ENCODE data around the gene RRAD.
A peak's percentile ranks its signal among the peaks of the same experiment; 100 is the strongest.
"Not testable (repeated sequence)": the region's sequence is repeated elsewhere in the genome, so short reads cannot be mapped to it uniquely, and the experiment has no call there.

Gene RRAD

GRCh38 chr16:66944054-66944441 is 18.7 kb upstream of the RRAD start:
- H3K27me3 Mint-ChIP-seq, result no peaks in the 10 kb centered on the region
- no peaks in the 10 kb centered on the region for H3K9me3 Mint-ChIP-seq (ENCODE audit: low read depth)
- peaks cover 17% of the 10 kb centered on the region for H3K4me1 Mint-ChIP-seq (ENCODE audit: low read depth)
- H3K27ac Mint-ChIP-seq, result no peak overlapping the region
- H3K4me3 Mint-ChIP-seq, result no peak overlapping the region
- H3K36me3 Mint-ChIP-seq, result no peaks in the 10 kb centered on the region

DNA sequence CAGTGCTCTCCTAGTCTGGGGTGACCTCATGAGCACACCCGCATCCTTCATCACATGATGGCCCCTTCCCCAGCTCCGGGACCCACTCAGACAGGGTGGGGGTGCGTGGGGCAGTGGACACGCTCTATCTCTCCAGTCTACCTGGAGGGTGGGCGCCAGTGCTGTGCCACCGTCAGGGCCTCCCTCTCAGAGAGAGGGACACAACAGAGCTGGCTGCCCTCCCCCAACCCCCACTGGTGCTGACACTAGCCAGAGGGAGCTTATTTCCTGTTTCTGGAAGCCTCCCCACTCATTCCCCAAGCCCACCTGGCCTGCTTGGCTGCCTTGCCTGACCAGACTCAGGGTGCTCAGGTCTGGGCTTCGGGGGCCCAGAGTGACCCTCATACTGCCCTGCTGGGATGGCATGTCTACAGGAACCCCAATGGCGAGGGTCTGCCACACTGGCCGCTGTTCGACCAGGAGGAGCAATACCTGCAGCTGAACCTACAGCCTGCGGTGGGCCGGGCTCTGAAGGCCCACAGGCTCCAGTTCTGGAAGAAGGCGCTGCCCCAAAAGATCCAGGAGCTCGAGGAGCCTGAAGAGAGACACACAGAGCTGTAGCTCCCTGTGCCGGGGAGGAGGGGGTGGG is 18.2 kb upstream of the RRAD start:
- Mint-ChIP-seq H3K27me3 (no peaks in the 10 kb centered on the region), H3K4me3 (no peak overlapping the region), H3K4me1 (ENCODE audit: low read depth) (peaks cover 16% of the 10 kb centered on the region), H3K27ac (no peak overlapping the region), H3K9me3 (ENCODE audit: low read depth) (no peaks in the 10 kb centered on the region), H3K36me3 (no peaks in the 10 kb centered on the region)

GRCh38 chr16:66942981-66943380 is 17.6 kb upstream of the RRAD start:
- Mint-ChIP-seq H3K27ac (no peak overlapping the region), H3K27me3 (no peaks in the 10 kb centered on the region), H3K36me3 (no peaks in the 10 kb centered on the region), H3K4me3 (no peak overlapping the region), H3K9me3 (ENCODE audit: low read depth) (no peaks in the 10 kb centered on the region), H3K4me1 (ENCODE audit: low read depth) (peaks cover 12% of the 10 kb centered on the region)

- no peaks in the 10 kb centered on the region for H3K36me3 Mint-ChIP-seq
- H3K27me3 Mint-ChIP-seq, result no peaks in the 10 kb centered on the region
- no peak overlapping the region for H3K4me3 Mint-ChIP-seq
- H3K9me3 Mint-ChIP-seq (ENCODE audit: low read depth), result no peaks in the 10 kb centered on the region
- H3K27ac Mint-ChIP-seq, result no peak overlapping the region
- peaks cover 22% of the 10 kb centered on the region for H3K4me1 Mint-ChIP-seq (ENCODE audit: low read depth)
Observed at GRCh38 chr16:66940236-66940635, 14.9 kb upstream of the RRAD start.

- Mint-ChIP-seq H3K9me3 (ENCODE audit: low read depth) (no peaks in the 10 kb centered on the region), H3K4me3 (no peak overlapping the region), H3K36me3 (no peaks in the 10 kb centered on the region), H3K27me3 (no peaks in the 10 kb centered on the region), H3K27ac (no peak overlapping the region), H3K4me1 (ENCODE audit: low read depth) (peaks cover 22% of the 10 kb centered on the region)
Observed at GRCh38 chr16:66939366-66939765, 14.0 kb upstream of the RRAD start.

GRCh38 chr16:66937725-66938337 is 12.5 kb upstream of the RRAD start:
- H3K4me1 Mint-ChIP-seq (ENCODE audit: low read depth), result peaks cover 33% of the 10 kb centered on the region
- H3K27me3 Mint-ChIP-seq, result no peaks in the 10 kb centered on the region
- peak overlapping the region; percentile 98 for H3K4me3 Mint-ChIP-seq
- peaks cover 3% of the 10 kb centered on the region for H3K36me3 Mint-ChIP-seq
- no peaks in the 10 kb centered on the region for H3K9me3 Mint-ChIP-seq (ENCODE audit: low read depth)
- H3K27ac Mint-ChIP-seq, result peak overlapping the region; percentile 54

GRCh38 chr16:66936889-66937554 is 11.7 kb upstream of the RRAD start:
- peak overlapping the region; percentile 64 for H3K27ac Mint-ChIP-seq
- peak overlapping the region; percentile 98 for H3K4me3 Mint-ChIP-seq
- no peaks in the 10 kb centered on the region for H3K9me3 Mint-ChIP-seq (ENCODE audit: low read depth)
- no peaks in the 10 kb centered on the region for H3K27me3 Mint-ChIP-seq
- peaks cover 3% of the 10 kb centered on the region for H3K36me3 Mint-ChIP-seq
- peaks cover 41% of the 10 kb centered on the region for H3K4me1 Mint-ChIP-seq (ENCODE audit: low read depth)

DNA sequence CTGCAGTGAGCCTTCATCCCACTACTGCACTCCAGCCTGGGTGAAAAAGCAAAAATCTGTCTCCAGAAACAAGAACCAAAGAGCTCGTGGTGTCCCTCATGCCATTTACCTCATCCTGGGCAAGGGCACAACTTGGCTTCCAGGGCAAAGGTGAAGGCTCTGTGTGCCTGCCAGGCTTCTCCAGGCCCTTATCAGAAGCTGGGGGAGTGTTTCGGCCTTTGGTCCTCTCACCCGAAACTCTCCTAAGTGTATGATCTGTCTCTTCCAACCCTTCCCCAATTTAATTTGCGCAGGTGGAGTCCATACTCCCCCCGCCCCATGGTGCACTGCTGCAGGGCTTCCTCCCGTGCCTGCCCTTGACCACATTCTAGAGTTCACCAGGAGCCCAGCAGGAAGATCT is 11.1 kb upstream of the RRAD start:
- Mint-ChIP-seq H3K9me3 (ENCODE audit: low read depth) (no peaks in the 10 kb centered on the region), H3K4me3 (peak overlapping the region; percentile 98), H3K27ac (peak overlapping the region; percentile 64), H3K4me1 (ENCODE audit: low read depth) (peaks cover 45% of the 10 kb centered on the region), H3K27me3 (no peaks in the 10 kb centered on the region), H3K36me3 (peaks cover 3% of the 10 kb centered on the region)

DNA sequence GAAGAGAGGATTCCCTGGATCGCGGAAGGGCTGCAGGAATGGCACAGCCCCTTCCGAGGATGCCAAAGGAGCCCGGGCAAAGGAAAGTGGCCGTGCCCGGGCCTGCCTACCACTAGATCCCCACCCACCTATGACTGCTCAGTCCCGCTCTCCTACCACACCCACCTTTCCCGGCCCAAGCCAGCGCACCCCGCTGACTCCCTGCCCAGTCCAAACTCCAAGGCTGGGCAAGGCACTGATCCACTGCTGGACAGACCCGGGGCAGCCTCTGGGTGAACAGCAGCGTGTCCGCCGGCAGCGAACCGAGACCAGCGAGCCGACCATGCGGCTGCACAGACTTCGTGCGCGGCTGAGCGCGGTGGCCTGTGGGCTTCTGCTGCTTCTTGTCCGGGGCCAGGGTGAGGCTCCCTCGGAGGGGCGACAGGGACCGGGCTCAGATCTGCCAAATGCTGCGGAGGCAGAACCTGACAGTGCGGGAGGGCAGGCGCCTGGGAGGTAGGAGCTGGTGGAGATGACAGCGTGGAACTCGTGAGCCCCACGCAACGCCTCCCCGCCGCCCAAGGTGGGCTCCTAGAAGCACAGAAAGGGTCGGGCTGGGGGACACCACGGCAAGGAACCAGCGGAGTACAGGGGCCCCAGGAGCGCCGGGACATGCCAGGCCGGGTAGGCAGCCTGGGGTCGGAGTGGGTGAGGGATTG is 10.1 kb upstream of the RRAD start, which contains the start of gene CES2:
Gene CES2, plus strand, starts transcription at position 203 of the 698 bp plus-strand sequence. Its CDS starts 120 bp downstream, at position 323.
- Mint-ChIP-seq H3K27ac (peak within 1 kb of the TSS; percentile 96), H3K9me3 (ENCODE audit: low read depth) (no peaks in the 10 kb centered on the region), H3K4me3 (peak within 1 kb of the TSS; percentile 98), H3K4me1 (ENCODE audit: low read depth) (peaks cover 45% of the 10 kb centered on the region), H3K36me3 (peaks cover 3% of the 10 kb centered on the region), H3K27me3 (no peaks in the 10 kb centered on the region)

DNA sequence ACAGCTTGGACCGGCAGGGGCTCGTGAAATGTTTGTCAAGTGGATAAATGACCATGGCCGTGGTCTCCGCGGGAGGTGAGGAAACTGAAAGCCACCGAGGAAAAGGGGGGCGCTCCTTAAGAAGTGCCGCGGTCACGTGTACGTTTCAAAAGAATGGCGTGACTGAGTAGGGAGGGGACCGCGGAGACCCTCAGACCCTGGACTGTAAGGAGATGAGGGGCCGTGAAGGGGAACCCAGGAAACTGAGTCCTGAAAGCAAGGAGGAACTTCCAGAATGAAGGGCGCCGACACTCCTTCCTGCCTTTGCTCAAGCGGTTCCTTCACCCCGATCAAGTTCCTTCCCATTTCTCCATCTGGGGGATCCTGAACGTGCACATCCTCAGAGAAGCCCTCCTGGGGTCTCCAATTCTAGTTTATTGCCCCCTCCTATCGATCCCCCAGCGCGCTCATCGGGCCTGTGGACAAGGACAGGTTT is 9.5 kb upstream of the RRAD start:
- H3K27me3 Mint-ChIP-seq; H3K36me3 Mint-ChIP-seq; H3K9me3 Mint-ChIP-seq (ENCODE audit: low read depth): not testable (repeated sequence)
- Mint-ChIP-seq H3K4me1 (ENCODE audit: low read depth) (peaks cover 45% of the 10 kb centered on the region), H3K4me3 (peak overlapping the region; percentile 98), H3K27ac (peak overlapping the region; percentile 96)

- Mint-ChIP-seq H3K27ac (peak within 1 kb of the TSS; percentile 96), H3K36me3 (peaks cover 3% of the 10 kb centered on the region), H3K9me3 (ENCODE audit: low read depth) (no peaks in the 10 kb centered on the region), H3K4me3 (peak within 1 kb of the TSS; percentile 98), H3K27me3 (no peaks in the 10 kb centered on the region), H3K4me1 (ENCODE audit: low read depth) (peaks cover 45% of the 10 kb centered on the region)
Observed at GRCh38 chr16:66934138-66934838, 9.0 kb upstream of the RRAD start, which contains the start of gene CIAO2B. Gene CIAO2B (minus strand): TSS chr16:66934402. CDS start chr16:66934364, 38 bp downstream.

- peaks cover 3% of the 10 kb centered on the region for H3K36me3 Mint-ChIP-seq
- H3K4me3 Mint-ChIP-seq, result peak overlapping the region; percentile 98
- peak overlapping the region; percentile 96 for H3K27ac Mint-ChIP-seq
- peaks cover 45% of the 10 kb centered on the region for H3K4me1 Mint-ChIP-seq (ENCODE audit: low read depth)
- no peaks in the 10 kb centered on the region for H3K9me3 Mint-ChIP-seq (ENCODE audit: low read depth)
- no peaks in the 10 kb centered on the region for H3K27me3 Mint-ChIP-seq
Observed at GRCh38 chr16:66933776-66934137, 8.4 kb upstream of the RRAD start.

DNA sequence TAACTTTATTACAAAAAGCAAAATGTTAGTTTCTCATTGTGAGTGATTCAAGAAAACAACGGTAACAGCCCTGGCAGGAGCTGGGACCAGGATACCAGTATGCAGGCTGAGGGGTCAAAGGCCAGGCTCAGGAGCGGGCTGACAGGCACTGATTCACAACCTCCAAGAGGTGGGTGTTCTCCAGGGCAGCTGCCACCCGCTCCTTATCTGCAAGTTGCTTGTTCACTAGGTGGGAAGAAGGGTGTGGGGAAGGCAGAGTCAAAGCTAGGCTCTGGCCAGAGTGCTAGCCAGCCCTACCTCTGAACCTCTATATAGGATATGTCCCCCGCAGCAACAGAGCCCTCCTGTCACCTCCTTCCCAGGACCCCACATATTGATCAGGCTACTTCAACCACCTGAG is 6.7 kb upstream of the RRAD start:
- H3K4me3 Mint-ChIP-seq, result peak overlapping the region; percentile 98
- H3K27ac Mint-ChIP-seq, result peak overlapping the region; percentile 66
- H3K36me3 Mint-ChIP-seq, result peaks cover 3% of the 10 kb centered on the region
- H3K9me3 Mint-ChIP-seq (ENCODE audit: low read depth), result no peaks in the 10 kb centered on the region
- no peaks in the 10 kb centered on the region for H3K27me3 Mint-ChIP-seq
- H3K4me1 Mint-ChIP-seq (ENCODE audit: low read depth), result peaks cover 34% of the 10 kb centered on the region

GRCh38 chr16:66931665-66932064 is 6.3 kb upstream of the RRAD start:
- Mint-ChIP-seq H3K4me1 (ENCODE audit: low read depth) (peaks cover 31% of the 10 kb centered on the region), H3K36me3 (peaks cover 3% of the 10 kb centered on the region), H3K4me3 (peak overlapping the region; percentile 98), H3K27me3 (no peaks in the 10 kb centered on the region), H3K9me3 (ENCODE audit: low read depth) (no peaks in the 10 kb centered on the region), H3K27ac (peak overlapping the region; percentile 41)
